MM.1S (cell line): ENCODE results near the gene IL1R2.

Experiments used
- CTCF ChIP-seq: fragments of 300-600 bp; sonication (generic); IDR thresholded peaks from 2 replicates; pipeline ENCODE4 v1.5.1; 2016; ENCODE audit warnings: antibody characterized with exemption, low read length, mixed read lengths
- EZH2 ChIP-seq: fragments of 300-600 bp; sonication (generic); optimal IDR thresholded peaks from 2 replicates; pipeline ENCODE3; 2017; ENCODE audit warnings: low read depth, mild to moderate bottlenecking, antibody characterized with exemption, low read length, mixed read lengths

DNA sequence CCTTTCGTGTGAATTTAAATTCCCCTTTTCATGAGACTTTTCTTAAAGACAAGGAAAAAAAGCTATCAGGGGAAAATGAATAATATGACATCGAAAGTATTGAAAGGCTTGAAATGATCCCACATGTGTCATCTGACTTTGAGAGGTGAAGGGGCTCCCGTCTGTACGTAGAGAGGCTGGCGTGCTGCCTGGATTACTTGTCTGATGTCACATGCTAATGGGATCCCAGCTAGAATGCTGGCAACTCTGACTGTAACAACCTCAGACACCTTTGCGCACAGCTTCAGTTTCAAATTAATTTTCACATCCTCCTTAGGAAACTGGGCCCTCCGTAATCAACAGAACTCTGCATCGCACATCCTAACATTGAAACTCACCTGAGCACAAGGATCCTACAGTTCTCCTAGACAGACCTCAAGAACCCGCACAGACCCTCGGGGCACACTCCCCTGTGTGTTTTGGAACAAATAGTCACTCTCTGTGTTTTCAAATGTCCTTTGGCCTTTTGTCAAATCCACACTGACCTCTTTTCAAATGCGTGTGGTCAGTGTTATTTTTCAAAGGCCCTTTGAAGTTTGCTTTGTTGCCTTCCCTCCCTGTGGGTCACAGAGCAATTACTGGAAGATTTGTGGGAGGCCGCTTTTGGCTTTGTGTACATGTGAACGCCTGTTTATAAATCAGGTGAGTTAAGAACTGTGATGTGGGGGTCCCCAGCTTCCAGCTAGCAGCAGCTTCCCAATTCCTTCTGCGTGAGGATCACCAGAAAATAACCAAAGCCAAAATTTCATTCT is 65.9 kb downstream of the IL1R2 start:
- TF ChIP-seq CTCF, result no peak
- no peak for TF ChIP-seq EZH2
